ENCODE results near the gene UBE2S.

DNA sequence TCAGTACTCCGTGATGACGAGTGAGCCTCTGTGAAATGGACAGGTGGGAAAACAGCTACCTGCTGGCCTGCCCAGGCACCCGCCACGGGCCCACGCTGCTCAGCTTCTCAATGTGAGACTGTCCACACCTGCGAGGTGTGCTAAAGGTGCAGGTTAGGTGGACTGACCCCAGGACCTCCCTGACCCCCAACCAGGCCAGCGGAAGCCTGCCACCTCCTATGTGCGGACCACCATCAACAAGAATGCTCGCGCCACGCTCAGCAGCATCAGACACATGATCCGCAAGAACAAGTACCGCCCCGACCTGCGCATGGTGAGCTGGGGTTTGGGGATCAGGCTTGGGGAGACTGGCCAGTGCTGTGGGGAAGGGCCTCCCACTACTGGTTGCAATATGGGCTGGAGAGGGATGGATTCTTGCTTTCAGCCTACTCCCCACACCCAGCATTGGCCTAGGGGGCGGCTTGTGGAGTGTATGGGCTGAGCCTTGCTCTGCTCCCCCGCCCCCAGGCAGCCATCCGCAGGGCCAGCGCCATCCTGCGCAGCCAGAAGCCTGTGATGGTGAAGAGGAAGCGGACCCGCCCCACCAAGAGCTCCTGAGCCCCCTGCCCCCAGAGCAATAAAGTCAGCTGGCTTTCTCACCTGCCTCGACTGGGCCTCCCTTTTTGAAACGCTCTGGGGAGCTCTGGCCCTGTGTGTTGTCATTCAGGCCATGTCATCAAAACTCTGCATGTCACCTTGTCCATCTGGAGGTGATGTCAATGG lies 19.7 kb downstream of the UBE2S start:
- TF ChIP-seq, protein P1, sequence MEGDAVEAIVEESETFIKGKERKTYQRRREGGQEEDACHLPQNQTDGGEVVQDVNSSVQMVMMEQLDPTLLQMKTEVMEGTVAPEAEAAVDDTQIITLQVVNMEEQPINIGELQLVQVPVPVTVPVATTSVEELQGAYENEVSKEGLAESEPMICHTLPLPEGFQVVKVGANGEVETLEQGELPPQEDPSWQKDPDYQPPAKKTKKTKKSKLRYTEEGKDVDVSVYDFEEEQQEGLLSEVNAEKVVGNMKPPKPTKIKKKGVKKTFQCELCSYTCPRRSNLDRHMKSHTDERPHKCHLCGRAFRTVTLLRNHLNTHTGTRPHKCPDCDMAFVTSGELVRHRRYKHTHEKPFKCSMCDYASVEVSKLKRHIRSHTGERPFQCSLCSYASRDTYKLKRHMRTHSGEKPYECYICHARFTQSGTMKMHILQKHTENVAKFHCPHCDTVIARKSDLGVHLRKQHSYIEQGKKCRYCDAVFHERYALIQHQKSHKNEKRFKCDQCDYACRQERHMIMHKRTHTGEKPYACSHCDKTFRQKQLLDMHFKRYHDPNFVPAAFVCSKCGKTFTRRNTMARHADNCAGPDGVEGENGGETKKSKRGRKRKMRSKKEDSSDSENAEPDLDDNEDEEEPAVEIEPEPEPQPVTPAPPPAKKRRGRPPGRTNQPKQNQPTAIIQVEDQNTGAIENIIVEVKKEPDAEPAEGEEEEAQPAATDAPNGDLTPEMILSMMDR (IDR thresholded peaks at IDR 0.05), result no peak
- TF ChIP-seq POLR2AphosphoS5 (IDR thresholded peaks at IDR 0.05; ENCODE audit: low read depth, low read length), result no peak
- no peak for TF ChIP-seq TCF7L2 (IDR thresholded peaks at IDR 0.05; ENCODE audit: low read depth, low read length)
